ENCODE data around the gene UQCRC2.
"Not testable (repeated sequence)": the region's sequence is repeated elsewhere in the genome, so short reads cannot be mapped to it uniquely, and the experiment has no call there.

The UQCRC2 gene

GRCh38 chr16:21952793-21953540 is at the start of gene UQCRC2:
UQCRC2 (plus strand) TSS chr16:21953361; CDS start chr16:21953424, 63 bp downstream.
- DNase-seq (ENCODE audit: low spot score), result peak; percentile 71

DNA sequence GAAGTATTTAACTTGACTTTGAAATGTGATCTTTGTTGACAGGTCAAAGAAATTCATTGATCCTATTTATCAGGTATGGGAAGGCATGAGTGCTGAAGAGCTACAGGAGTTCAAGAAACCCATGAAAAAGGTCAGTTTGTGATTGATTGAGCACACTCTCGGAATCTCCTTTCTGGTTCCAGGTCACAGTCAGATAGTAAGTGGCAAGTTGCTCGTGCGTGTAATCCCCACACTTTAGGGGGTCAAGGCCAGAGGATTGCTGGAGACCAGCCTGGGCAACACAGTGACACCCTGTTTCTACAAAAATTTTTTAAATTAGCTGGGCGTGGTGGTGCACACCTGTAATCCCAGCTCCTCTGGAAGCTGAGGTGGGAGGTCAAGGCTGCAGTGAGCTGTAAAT is 20.5 kb upstream of the UQCRC2 start:
- not testable (repeated sequence) for DNase-seq (ENCODE audit: low spot score)

DNA sequence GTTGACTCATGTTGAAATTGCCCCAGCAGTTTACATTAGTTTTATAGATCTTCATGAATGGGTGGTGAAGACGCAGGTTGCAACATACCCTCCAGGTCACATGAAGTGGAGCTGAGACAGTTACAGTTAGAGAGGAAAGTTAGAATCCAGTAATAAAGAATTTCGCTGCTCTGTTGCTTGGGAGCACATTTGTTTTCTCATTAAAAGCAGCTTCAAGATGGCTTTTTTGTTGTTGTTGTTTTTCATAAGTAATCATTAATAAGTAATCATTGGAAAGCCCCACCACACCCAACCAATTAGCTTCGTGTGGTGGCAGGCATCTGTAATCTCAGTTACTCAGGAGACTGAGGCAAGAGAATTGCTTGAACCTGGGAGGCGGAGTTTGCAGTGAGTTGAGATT is 19.8 kb upstream of the UQCRC2 start:
- DNase-seq (ENCODE audit: low spot score), result not testable (repeated sequence)

GRCh38 chr16:21933790-21934189 is 19.4 kb upstream of the UQCRC2 start:
- DNase-seq (ENCODE audit: low spot score), result not testable (repeated sequence)

- DNase-seq (ENCODE audit: low spot score), result not testable (repeated sequence)
These were observed 16.9 kb upstream of the UQCRC2 start for GRCh38 chr16:21936216-21936615.

DNA sequence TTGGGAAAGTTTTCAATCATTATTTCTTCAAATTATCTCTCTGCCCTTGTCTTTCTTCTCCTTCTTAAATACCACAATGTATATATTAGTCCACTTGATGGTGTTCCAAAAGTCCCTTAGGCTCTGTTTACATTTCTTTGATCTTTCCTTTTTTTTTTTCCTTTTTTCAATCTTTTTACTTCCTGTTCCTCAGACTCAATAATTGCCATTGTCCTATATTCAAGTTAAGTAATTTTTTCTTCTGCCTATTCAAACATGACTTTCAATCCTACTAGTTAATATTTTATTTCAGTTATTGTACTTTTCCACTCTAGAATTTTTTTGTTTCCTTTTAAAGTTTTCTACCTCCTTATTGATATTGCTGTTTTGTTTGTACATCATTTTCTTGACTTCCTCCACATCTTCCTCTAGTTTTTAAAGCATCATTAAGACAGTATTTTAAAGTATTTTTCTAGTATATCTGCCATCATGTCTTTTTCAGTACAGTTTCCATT is 15.8 kb upstream of the UQCRC2 start:
- DNase-seq (ENCODE audit: low spot score), result no peak

DNA sequence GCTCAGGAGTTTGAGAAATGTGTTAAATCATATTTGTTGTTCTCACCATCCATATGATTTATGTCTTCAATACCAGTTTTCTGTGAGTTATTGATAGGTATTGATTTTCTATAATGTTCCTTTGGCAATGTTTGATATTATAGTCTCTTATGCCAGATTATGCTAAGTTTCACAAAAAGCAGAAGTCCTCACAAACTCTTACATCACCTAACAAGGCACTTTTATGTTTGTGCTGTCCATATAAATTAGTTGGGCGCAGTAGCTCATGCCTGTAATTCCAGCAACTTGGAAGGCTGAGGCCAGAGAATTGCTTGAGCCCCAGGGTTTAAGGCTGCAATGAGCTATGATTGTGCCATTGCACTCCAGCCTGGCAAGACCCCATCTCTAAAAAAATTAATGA is 12.6 kb upstream of the UQCRC2 start:
- DNase-seq (ENCODE audit: low spot score), result no peak

DNA sequence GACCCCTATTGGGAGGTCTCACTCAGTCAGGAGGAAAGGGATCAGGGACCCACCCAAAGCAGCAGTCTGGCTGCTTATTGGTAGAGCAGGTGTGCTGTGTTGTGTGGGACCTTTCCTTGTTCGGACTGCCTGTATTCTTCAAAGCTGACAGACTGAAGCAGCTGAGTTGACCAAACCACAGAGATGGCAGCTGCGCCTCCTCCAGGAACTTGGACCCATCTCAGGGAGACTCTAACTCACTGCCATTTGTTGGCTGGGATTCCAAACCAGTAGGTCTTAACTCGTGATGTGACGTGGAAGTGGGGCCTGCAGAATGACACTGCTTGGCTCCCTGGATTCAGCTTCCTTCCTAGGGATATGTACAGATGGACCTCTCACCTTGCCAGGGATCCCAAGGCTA is 9.6 kb upstream of the UQCRC2 start:
- no peak for DNase-seq (ENCODE audit: low spot score)

- no peak for DNase-seq (ENCODE audit: low spot score)
These were observed 6.1 kb upstream of the UQCRC2 start for GRCh38 chr16:21946889-21947635.

GRCh38 chr16:21949713-21950260 is 3.4 kb upstream of the UQCRC2 start:
- DNase-seq (ENCODE audit: low spot score), result no peak

- DNase-seq (ENCODE audit: low spot score), result peak; percentile 15
These were observed 2.2 kb upstream of the UQCRC2 start for GRCh38 chr16:21950782-21951521.

GRCh38 chr16:21952040-21952792 is 945 bp upstream of the UQCRC2 start:
- peak; percentile 27 for DNase-seq (ENCODE audit: low spot score)

GRCh38 chr16:21953541-21953902 is 361 bp downstream of the UQCRC2 start:
- DNase-seq (ENCODE audit: low spot score), result peak; percentile 9

DNA sequence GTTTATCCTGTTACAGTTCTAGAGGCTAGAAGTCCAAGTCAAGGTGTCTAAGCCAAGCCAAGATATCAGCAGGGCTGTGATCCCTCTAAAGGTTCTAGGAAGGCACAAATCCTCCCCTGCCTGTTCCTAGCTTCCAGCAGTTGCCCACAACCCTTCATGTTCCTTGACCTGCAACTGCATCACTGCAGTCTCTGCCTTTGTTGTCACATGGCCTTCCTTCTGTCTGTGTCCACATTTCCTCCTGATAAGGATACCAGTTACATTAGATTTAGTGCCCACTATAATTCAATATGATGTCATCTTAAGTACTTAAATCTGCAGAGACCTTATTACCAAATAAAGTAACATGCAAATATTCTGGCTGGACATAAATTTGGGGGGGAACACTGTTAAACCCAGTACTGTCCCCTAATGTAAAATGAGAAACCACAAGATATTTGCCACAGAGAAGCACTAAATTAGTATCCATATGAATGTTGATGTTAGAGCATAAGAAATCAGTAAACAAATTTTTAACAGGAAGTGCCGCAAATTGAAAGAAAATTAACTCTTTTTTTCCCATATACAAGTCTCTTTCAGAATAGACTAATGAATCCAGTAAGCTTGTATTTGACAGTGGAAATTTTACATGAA is 4.7 kb downstream of the UQCRC2 start:
- DNase-seq (ENCODE audit: low spot score), result no peak

DNA sequence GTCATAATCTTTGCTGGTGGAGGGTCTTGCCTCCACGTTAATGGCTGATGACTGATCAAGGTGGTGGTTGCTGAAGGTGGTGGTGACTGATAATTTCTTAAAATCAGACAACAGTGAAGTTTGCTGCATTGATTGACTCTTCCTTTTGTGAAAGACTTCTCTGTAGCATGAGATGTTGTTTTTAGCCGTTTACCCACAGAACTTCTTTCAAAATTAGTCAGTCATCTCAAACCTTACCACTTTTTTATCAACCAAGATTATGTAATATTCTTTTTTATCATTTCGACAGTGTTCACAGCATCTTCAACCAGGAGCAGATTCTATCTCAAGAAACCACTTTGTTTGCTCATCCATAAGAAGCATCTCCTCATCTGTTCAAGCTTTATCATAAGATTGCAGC is 5.9 kb downstream of the UQCRC2 start:
- no peak for DNase-seq (ENCODE audit: low spot score)

- no peak for DNase-seq (ENCODE audit: low spot score)
These were observed 9.3 kb downstream of the UQCRC2 start for GRCh38 chr16:21962475-21962874.

GRCh38 chr16:21963887-21964286 is 10.7 kb downstream of the UQCRC2 start:
- no peak for DNase-seq (ENCODE audit: low spot score)

DNA sequence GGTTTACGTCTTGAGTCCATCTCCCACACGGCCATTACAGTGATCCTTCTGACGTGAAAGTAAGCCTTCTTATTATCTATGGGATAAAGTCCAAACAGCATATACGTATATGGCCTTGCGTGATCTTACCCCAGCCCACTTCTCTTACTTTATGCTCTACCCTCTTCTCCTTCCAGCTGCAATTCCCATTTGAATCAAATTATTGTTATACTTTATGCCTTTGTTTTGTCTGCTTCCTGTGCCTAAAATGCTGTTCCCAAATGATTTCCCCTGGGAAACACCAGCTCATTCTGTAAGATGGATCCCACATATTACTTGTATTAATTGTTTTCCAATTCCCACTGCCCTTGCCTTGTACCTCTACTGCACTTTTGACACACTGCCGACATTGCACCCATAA is 11.2 kb downstream of the UQCRC2 start:
- DNase-seq (ENCODE audit: low spot score), result no peak

DNA sequence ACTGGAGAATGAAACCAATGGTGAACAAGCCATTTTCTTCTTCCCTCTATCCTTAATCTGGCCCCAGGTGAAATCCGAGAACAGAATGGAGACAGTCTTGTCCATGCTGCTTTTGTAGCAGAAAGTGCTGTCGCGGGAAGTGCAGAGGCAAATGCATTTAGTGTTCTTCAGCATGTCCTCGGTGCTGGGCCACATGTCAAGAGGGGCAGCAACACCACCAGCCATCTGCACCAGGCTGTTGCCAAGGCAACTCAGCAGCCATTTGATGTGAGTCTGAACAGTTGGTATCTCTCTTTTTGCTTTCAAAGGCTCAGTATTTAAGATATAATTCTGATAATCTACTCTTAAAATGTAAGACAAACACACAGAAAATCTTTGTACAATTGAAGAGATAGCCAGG is 18.7 kb downstream of the UQCRC2 start:
- no peak for DNase-seq (ENCODE audit: low spot score)

DNA sequence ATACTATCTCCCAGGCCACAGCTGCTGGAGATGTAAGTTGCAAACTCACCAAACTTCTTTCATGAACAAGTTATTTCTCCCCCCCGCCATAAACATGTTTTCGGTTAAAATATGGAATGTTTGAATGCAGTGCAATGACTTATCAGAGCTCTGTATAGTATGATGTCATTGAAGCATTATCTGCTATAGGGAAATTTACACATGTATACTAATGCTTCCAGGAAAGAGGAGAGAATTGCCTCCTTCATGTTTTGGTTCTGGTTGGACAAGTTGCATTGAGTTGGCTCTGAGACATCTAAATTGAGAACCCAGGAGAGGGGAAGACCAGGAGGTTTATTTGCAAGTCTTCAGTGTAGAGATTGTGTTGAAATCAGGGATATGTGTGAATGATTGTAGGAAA is 20.8 kb downstream of the UQCRC2 start:
- no peak for DNase-seq (ENCODE audit: low spot score)

- DNase-seq (ENCODE audit: low spot score), result no peak
These were observed 26.9 kb downstream of the UQCRC2 start for GRCh38 chr16:21980032-21980431.

Measured in HuH-7.5 (cell line).